HK-2 (cell line): Measurements from ENCODE around the gene TTC3.
"Not testable (repeated sequence)": the region's sequence is repeated elsewhere in the genome, so short reads cannot be mapped to it uniquely, and the experiment has no call there.

ENCODE experiments used
- DNase-seq: peaks from one replicate; pipeline ENCODE4 v3.0.0-alpha.2; 2018; ENCODE audit not compliant: unreplicated experiment

The TTC3 gene

GRCh38 chr21:37095821-37096220 lies 22.8 kb downstream of the TTC3 start:
- no peak for DNase-seq

- no peak for DNase-seq
Observed at GRCh38 chr21:37098751-37099150, 25.7 kb downstream of the TTC3 start.

GRCh38 chr21:37100316-37100715 lies 27.3 kb downstream of the TTC3 start:
- no peak for DNase-seq

GRCh38 chr21:37101384-37101783 lies 28.3 kb downstream of the TTC3 start:
- DNase-seq, result no peak

- DNase-seq, result not testable (repeated sequence)
Observed at GRCh38 chr21:37102746-37103145, 29.7 kb downstream of the TTC3 start.

- no peak for DNase-seq
Observed at GRCh38 chr21:37106998-37107397, 33.9 kb downstream of the TTC3 start.

- DNase-seq, result not testable (repeated sequence)
Observed at GRCh38 chr21:37111029-37111428, 38.0 kb downstream of the TTC3 start.

GRCh38 chr21:37114301-37114700 lies 41.2 kb downstream of the TTC3 start:
- DNase-seq, result not testable (repeated sequence)

- DNase-seq, result not testable (repeated sequence)
Observed at GRCh38 chr21:37116459-37116858, 43.4 kb downstream of the TTC3 start.

- no peak for DNase-seq
Observed at GRCh38 chr21:37117204-37117603, 44.1 kb downstream of the TTC3 start.

GRCh38 chr21:37118187-37118826 lies 45.3 kb downstream of the TTC3 start:
- no peak for DNase-seq

GRCh38 chr21:37119421-37120218 lies 46.6 kb downstream of the TTC3 start:
- DNase-seq, result no peak

GRCh38 chr21:37128076-37128475 lies 55.0 kb downstream of the TTC3 start:
- DNase-seq, result no peak

GRCh38 chr21:37130971-37131370 lies 57.9 kb downstream of the TTC3 start:
- no peak for DNase-seq

GRCh38 chr21:37136261-37136660 lies 63.2 kb downstream of the TTC3 start:
- no peak for DNase-seq

- DNase-seq, result no peak
Observed at GRCh38 chr21:37136744-37137143, 63.7 kb downstream of the TTC3 start.

GRCh38 chr21:37139154-37139553 lies 66.1 kb downstream of the TTC3 start:
- DNase-seq, result no peak

- no peak for DNase-seq
Observed at GRCh38 chr21:37139902-37140301, 66.8 kb downstream of the TTC3 start.

- DNase-seq, result not testable (repeated sequence)
Observed at GRCh38 chr21:37143392-37143791, 70.3 kb downstream of the TTC3 start.

- no peak for DNase-seq
Observed at GRCh38 chr21:37145635-37146111, 72.6 kb downstream of the TTC3 start.

GRCh38 chr21:37146320-37147235 lies 73.5 kb downstream of the TTC3 start:
- DNase-seq, result no peak

- DNase-seq, result no peak
Observed at GRCh38 chr21:37149411-37149810, 76.4 kb downstream of the TTC3 start.
